GM06990 (cell line): ENCODE results near the gene TFDP2.
"Not testable (repeated sequence)": the region's sequence is repeated elsewhere in the genome, so short reads cannot be mapped to it uniquely, and the experiment has no call there.

ENCODE experiments used
- DNase-seq: peaks from one replicate; pipeline ENCODE4 v3.0.0-alpha.2; 2011; ENCODE audit not compliant: insufficient read length; ENCODE audit errors: extremely low read depth
- H3K27me3 ChIP-seq: replicated peaks from 2 replicates; pipeline ENCODE4 v1.6.0; 2011; ENCODE audit warnings: low read length; ENCODE audit not compliant: control insufficient read depth, insufficient read depth
- H3K36me3 ChIP-seq: 2 replicates; pipeline ENCODE4 v1.5.1; 2011; ENCODE audit warnings: low read length; ENCODE audit not compliant: control insufficient read depth, insufficient read depth
- H3K4me3 ChIP-seq: replicated peaks from 2 replicates; pipeline ENCODE4 v1.5.1; 2011; ENCODE audit warnings: low read depth, mild to moderate bottlenecking, control low read depth, low read length
- TF ChIP-seq, protein P1 (sequence below): IDR thresholded peaks from 2 replicates; pipeline ENCODE4 v1.5.1; 2011; ENCODE audit warnings: low read length, control low read depth, mild to moderate bottlenecking, inconsistent platforms; ENCODE audit not compliant: insufficient read depth, poor library complexity, severe bottlenecking

The TFDP2 gene

DNA sequence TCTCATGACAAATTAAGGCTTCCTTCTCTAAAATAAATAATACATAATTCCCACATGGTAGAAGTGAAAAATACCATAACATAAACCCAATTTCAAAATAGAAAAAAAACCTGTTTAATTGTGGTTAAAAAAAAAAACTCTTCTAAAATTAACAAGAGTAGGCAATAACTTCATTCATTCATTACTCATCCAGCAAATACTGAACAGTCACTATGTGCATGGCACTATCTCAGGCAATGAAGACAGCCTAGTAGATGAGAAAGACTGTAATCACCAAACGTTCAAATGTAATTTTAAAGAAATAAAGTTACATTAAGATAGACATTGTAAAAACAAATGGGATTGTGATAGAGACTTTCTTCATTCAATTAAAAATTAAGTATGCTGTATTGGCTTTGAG lies 43.4 kb downstream of the TFDP2 start:
- Histone ChIP-seq H3K4me3 (no peak overlapping the region), H3K27me3 (no peaks in the 10 kb centered on the region), H3K36me3 (no peaks in the 10 kb centered on the region)
- TF ChIP-seq, protein P1, sequence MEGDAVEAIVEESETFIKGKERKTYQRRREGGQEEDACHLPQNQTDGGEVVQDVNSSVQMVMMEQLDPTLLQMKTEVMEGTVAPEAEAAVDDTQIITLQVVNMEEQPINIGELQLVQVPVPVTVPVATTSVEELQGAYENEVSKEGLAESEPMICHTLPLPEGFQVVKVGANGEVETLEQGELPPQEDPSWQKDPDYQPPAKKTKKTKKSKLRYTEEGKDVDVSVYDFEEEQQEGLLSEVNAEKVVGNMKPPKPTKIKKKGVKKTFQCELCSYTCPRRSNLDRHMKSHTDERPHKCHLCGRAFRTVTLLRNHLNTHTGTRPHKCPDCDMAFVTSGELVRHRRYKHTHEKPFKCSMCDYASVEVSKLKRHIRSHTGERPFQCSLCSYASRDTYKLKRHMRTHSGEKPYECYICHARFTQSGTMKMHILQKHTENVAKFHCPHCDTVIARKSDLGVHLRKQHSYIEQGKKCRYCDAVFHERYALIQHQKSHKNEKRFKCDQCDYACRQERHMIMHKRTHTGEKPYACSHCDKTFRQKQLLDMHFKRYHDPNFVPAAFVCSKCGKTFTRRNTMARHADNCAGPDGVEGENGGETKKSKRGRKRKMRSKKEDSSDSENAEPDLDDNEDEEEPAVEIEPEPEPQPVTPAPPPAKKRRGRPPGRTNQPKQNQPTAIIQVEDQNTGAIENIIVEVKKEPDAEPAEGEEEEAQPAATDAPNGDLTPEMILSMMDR: no peak
- DNase-seq: no peak

- Histone ChIP-seq H3K36me3 (no peaks in the 10 kb centered on the region), H3K4me3 (no peak overlapping the region), H3K27me3 (no peaks in the 10 kb centered on the region)
- TF ChIP-seq, protein P1: no peak
- no peak for DNase-seq
Observed at GRCh38 chr3:142104763-142105162, 44.6 kb downstream of the TFDP2 start.

DNA sequence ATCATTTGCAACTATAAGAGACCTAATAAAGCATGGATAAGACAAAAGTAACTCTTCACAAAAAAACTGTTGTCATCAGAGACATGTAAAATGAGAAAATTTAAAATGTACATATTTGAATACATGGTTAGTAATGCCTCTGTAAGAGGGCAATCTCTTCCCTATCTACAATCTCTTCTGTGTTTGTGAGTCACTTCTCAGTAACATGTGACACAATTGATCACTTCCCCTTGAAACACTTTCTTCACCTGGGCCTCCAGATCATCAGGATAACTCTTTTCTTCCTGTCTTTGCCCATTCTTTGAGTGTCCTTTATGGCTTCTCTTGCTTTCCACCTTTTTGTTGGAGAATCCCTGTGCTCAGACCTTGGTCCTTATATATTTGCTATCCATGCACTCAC lies 50.4 kb downstream of the TFDP2 start:
- TF ChIP-seq, protein P1: no peak

DNA sequence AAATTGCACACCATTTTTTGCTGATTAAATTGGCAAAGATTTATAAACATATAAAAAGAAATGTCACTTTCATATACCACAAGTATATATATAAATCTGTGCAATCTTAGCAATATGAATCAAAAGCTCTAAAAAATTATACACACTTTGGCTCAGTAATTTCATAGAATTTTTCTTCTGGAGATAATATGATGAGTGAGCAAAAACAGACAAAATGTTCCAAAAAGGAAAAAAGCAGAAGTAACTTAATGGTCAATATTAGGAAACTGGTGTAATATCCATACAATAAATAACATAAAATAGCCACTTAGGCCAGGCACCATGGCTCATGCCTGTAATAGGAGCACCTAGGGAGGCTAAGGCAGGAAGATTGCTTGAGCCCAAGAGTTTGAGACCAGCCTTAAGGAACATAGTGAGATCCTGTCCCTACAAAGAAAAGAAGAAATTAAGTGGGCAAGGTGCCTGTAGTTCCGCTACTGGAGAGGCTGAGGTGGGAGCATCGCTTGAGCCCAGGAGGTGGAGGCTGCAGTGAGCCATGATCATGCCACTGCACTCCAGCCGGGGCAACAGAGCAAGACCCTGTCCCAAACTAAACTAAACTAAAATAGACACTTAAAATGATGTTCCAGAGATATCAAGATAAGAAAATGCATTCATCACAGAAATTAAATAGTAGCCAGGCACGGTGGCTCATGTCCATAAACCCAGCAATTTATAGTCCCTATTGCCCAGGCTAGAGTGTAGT lies 52.1 kb downstream of the TFDP2 start:
- H3K4me3 ChIP-seq: no peak overlapping the region
- no peak for DNase-seq
- TF ChIP-seq, protein P1: no peak
- H3K27me3 ChIP-seq: no peaks in the 10 kb centered on the region
- no peaks in the 10 kb centered on the region for H3K36me3 ChIP-seq

More for the DNA sequence above, 50.4 kb downstream of the TFDP2 start:
- no peaks in the 10 kb centered on the region for H3K36me3 ChIP-seq
- no peaks in the 10 kb centered on the region for H3K27me3 ChIP-seq
- no peak overlapping the region for H3K4me3 ChIP-seq
- no peak for DNase-seq

GRCh38 chr3:142095841-142096240 lies 53.5 kb downstream of the TFDP2 start:
- TF ChIP-seq, protein P1: no peak
- no peaks in the 10 kb centered on the region for H3K27me3 ChIP-seq

DNA sequence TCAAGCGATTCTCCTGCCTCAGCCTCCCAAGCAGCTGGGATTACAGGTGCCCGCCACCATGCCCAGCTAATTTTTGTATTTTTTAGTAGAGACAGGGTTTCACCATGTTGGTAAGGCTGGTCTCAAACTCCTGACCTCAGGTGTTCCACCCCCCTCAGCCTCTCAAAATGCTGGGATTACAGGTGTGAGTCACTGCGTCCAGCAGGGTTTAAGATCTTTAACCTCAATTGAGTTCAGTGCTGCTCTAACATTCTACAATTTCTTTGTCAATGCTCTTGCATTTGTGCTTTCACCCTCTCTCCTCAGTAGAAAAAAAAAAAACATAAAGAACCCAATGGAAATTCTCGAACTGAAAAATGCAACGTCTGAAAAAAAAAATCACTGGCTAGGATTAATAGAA lies 60.4 kb downstream of the TFDP2 start:
- not testable (repeated sequence) for H3K36me3 ChIP-seq, H3K27me3 ChIP-seq, DNase-seq, H3K4me3 ChIP-seq

More at GRCh38 chr3:142095841-142096240, 53.5 kb downstream of the TFDP2 start:
- Histone ChIP-seq H3K36me3 (no peaks in the 10 kb centered on the region), H3K4me3 (no peak overlapping the region)
- DNase-seq: no peak
